GM10266 (cell line): ENCODE results near the gene PRXL2A.

ENCODE experiments used
- DNase-seq: peaks from one replicate; pipeline ENCODE4 v3.0.0; 2012; ENCODE audit errors: extremely low spot score
- TF ChIP-seq, protein P1 (sequence below): IDR thresholded peaks from 2 replicates; pipeline ENCODE4 v1.5.1; 2012; ENCODE audit warnings: mild to moderate bottlenecking, low read depth; ENCODE audit not compliant: control insufficient read depth, insufficient read depth; ENCODE audit errors: missing control alignments

Gene PRXL2A

DNA sequence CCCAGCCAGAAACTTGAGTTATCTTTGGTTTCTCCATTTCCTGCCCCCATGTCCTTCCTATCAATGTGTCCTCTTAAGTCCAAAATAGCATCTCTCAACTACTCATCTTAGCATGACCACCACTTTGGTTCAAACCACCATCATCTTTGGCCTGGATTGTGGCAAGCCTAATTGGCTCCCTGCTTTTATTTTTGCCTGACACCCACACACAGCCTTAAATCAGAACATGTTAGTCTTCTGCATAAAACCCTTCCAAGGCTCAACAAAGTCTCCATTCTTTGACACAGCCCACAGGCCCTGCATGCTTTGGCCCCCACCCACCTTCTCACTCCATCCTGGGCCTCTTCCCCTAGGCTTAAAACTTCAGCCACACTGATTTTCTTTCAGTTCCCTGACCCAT lies 43.7 kb downstream of the PRXL2A start:
- DNase-seq, result no peak
- TF ChIP-seq, protein P1, sequence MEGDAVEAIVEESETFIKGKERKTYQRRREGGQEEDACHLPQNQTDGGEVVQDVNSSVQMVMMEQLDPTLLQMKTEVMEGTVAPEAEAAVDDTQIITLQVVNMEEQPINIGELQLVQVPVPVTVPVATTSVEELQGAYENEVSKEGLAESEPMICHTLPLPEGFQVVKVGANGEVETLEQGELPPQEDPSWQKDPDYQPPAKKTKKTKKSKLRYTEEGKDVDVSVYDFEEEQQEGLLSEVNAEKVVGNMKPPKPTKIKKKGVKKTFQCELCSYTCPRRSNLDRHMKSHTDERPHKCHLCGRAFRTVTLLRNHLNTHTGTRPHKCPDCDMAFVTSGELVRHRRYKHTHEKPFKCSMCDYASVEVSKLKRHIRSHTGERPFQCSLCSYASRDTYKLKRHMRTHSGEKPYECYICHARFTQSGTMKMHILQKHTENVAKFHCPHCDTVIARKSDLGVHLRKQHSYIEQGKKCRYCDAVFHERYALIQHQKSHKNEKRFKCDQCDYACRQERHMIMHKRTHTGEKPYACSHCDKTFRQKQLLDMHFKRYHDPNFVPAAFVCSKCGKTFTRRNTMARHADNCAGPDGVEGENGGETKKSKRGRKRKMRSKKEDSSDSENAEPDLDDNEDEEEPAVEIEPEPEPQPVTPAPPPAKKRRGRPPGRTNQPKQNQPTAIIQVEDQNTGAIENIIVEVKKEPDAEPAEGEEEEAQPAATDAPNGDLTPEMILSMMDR, result no peak

GRCh38 chr10:80452640-80453039 lies 44.3 kb downstream of the PRXL2A start:
- TF ChIP-seq, protein P1, result no peak
- no peak for DNase-seq

- TF ChIP-seq, protein P1, result no peak
- DNase-seq, result no peak
Measured at GRCh38 chr10:80453056-80453841, 44.9 kb downstream of the PRXL2A start.

DNA sequence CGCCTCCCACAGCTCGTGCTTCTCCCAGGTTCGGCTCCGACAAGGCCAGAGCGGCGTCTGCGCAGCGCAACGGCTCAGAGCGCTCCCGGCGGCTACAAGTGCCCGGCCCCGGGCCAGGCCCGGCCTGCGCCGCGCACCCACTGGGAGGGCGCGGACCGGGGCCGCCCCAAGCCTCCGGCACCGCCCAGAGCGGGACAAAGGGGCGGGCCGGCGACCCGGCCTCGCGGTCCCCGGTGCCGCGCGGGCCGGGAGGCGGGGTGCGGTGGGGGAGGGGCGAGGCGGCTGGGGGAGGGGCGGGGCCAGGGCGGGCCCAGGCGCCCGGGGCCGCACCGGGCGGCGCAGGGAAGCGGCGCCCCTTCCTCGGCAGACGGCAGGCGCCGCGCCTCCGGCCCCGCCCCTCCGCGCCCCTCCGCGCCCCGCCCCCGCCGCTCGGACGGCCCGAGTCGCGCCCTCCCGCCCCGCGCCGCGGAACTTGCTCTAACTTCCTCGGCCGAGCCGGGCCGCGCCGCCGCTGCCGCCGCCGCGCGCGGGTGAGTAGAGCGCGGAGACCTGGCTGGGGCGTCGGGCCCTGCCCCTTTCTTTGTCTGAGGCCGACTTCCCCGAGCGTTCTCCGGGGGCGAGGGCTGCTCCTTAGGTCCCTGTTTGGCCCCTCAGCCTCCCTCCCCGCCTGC lies 45.6 kb downstream of the PRXL2A start, which contains the start of gene TSPAN14:
TSS of gene TSPAN14 (plus strand) at position 469 of the 671 bp plus-strand sequence. CDS start 34,924 bp downstream, outside the sequence.
- DNase-seq, result peak; percentile 97
- TF ChIP-seq, protein P1, result no peak

DNA sequence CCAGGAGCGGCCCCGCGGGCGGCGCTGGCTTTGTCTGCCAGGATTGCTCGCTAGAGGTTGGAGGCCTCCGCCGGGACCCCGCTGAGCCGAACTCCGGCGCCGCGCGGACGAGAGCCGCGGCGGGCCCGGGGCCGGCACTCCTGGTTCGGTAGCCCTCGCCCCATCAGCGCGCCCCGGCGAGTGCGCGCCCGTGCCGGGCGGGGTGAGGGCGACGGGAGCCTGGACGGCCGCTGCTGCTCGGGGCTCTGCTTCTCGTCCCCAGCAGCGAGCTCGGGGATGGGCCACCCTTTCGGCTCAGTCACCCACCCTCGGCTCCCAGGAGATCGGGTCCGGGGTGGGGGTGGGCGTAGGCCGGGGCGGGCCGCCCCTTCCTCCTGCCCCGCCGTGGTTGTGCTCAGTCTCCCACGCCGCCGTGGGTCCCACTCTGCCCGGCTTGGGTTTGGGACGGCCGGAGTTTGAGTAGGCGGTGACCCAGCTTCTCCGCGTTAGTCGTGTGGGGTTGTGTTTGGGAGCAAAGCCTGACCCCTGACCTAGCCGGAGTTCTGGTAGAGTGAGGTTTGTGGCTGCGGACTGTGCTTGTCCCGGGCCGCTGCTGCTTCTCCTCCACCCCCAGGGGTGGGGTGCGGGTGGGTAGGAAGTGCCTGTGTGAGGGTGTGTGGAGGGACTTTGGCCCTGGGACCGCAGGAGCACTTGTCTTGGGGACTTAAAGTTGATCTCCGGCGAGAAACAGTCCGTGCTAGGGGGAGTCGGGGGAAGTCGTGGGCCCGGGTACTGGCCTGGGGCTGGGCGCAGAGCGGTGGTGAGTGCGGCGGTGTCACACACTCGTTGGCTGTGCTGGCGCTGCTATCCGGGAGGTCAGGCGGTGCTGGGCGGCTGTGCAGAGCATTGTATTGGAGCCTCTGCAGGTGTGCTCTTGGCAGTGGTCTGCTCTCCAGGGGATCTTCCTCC lies 46.4 kb downstream of the PRXL2A start:
- peak; percentile 60 for DNase-seq
- TF ChIP-seq, protein P1, result no peak

GRCh38 chr10:80455461-80456349 lies 47.4 kb downstream of the PRXL2A start:
- TF ChIP-seq, protein P1, result no peak
- no peak for DNase-seq
